Vagina (tissue), 2 donors: ENCODE measurements around the gene SCFD2.
"Not testable (repeated sequence)": the region's sequence is repeated elsewhere in the genome, so short reads cannot be mapped to it uniquely, and the experiment has no call there.

Experiments
- POLR2AphosphoS5 ChIP-seq, 2 donors: sonication (generic); formaldehyde crosslinking; IDR thresholded peaks; one replicate each; pipeline ENCODE4 v1.9.0; 2017; ENCODE audit warnings: antibody characterized with exemption in 2 of 2, mild to moderate bottlenecking in 2 of 2, low read depth in 1 of 2; ENCODE audit not compliant: insufficient read depth in 1 of 2
- TF ChIP-seq, protein P1 (sequence below), 3 experiments: fragments of 450-650 bp in 2 of 3; fragments of 200-600 bp in 1 of 3; sonication (generic) in 1 of 3; IDR thresholded peaks; one replicate each; pipeline ENCODE4 v1.5.1; 2017 to 2019; ENCODE audit warnings: antibody characterized with exemption in 3 of 3, mild to moderate bottlenecking in 2 of 3, moderate library complexity in 2 of 3

DNA sequence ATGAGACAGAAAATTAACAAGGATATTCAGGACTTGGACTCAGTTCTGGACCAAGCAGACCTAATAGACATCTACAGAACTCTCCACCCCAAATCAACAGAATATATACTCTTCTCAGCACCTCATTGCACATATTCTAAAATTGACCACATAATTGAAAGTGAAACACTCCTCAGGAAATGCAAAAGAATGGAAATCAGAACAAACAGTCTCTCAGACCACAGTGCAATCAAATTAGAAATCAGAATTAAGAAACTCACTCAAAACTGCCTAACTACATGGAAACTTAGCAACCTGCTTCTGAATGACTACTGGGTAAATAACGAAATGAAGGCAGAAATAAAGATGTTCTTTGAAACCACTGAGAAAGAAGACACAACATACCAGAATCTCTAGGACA lies 333.0 kb downstream of the SCFD2 start:
- TF ChIP-seq POLR2AphosphoS5 (IDR thresholded peaks at IDR 0.05; ENCODE audit: insufficient read depth in 1 of 2, low read depth in 1 of 2), result not testable (repeated sequence)
- TF ChIP-seq, protein P1, sequence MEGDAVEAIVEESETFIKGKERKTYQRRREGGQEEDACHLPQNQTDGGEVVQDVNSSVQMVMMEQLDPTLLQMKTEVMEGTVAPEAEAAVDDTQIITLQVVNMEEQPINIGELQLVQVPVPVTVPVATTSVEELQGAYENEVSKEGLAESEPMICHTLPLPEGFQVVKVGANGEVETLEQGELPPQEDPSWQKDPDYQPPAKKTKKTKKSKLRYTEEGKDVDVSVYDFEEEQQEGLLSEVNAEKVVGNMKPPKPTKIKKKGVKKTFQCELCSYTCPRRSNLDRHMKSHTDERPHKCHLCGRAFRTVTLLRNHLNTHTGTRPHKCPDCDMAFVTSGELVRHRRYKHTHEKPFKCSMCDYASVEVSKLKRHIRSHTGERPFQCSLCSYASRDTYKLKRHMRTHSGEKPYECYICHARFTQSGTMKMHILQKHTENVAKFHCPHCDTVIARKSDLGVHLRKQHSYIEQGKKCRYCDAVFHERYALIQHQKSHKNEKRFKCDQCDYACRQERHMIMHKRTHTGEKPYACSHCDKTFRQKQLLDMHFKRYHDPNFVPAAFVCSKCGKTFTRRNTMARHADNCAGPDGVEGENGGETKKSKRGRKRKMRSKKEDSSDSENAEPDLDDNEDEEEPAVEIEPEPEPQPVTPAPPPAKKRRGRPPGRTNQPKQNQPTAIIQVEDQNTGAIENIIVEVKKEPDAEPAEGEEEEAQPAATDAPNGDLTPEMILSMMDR (IDR thresholded peaks at IDR 0.05), result not testable (repeated sequence)
